HK-2 (cell line): ENCODE data around the gene CCDC47.
A peak's percentile ranks its signal among the peaks of the same experiment; 100 is the strongest.

Experiments
- DNase-seq: peaks from one replicate; pipeline ENCODE4 v3.0.0-alpha.2; 2018; ENCODE audit not compliant: unreplicated experiment

CCDC47 gene

DNA sequence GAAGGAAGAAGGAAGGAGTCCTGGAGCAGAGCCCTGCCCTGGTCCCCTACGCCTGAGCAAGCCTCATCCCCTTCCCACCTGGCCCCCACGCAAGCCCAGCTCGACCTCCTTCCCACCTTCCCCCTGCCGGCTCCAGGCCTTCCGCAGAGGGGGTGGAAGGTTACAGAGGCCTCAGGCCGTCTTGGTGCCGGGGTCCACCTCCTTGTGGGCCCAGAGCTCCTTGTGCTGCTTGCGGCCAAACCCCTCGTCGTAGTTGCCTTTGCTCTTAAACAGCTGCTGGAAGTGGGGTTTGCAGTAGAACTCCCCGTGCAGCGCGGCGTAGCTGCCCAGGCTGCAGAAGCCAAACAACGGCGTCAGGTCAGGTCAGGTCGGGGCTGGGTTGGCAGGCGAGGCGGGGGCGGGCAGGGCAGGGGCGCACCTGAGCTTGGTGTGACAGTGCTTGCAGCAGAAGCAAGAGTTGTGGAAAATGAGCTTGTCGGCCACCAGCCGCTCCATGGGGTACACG lies 75.0 kb downstream of the CCDC47 start:
- no peak for DNase-seq

DNA sequence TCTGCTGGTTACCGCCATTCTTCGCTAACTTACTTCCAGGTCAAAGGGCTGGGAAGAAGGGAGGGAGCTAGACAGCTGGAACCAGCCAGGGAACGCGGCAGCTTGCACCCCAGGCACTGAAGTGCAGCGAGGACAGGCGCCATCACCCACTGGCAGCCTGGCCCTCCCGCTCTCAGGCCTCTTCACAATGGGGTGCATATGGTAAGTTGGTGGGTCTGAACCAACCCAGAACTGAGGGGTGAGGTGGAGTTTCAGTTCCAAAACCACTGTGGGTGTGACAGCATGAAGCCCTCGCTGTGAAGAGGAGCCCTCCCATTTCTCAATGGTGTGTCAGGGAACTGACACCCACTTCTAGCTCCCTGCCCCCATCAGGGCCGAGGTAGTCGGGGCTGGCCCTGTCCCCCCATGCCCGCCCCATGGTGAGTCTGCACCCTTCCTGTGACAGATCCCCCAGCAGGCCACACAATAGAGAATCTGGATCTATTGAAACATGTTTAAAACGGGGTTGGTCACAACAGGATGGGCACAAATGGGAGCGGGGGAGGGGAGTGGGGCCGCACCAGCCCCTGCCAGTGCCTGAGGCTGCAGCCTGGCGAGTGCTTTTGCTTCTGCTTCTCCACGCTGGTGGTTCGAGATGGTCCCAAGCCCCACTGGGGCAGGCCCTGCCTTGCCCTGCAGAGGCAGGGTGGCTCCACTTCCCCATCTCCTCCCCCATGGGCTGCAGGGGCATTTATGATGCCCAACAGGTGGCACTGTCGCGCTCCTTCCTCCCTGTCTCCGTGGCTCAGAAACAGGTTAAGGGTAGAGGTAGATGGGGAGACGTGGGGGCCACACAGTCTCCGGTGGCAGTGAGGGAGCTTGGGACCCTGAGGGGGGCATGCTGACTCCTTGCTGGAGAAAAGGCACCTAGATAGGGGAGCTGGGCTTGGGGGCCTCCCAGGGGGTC lies 75.8 kb downstream of the CCDC47 start:
- peak; percentile 51 for DNase-seq

DNA sequence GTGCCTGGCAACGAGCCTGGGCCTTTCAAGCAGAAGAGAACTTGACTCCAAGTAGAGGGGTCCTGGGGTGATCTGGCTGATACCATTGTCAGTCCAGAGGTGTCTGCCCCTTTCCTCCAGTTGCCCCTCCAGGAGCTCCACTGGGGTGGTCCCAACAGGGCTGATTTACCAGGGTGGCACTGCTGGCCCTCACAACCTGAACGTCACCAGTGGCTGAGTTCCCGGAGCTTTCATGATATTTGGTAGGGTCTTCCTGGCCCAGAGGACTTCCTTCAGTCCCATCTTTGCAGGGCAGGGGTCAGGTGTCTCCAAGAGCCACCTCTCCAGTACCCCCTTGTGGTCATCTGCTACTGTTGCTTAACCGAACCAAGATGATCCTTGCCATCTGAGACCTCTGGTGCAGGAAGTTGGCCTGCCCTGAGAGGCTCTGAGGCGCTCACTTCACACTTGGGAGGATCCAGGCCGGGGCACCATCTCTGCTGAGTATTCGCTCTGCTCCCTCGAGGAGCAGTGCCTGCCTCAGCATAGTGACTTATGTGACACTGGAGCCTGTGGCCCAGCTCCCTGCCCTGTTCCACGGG lies 76.9 kb downstream of the CCDC47 start:
- peak; percentile 37 for DNase-seq

DNA sequence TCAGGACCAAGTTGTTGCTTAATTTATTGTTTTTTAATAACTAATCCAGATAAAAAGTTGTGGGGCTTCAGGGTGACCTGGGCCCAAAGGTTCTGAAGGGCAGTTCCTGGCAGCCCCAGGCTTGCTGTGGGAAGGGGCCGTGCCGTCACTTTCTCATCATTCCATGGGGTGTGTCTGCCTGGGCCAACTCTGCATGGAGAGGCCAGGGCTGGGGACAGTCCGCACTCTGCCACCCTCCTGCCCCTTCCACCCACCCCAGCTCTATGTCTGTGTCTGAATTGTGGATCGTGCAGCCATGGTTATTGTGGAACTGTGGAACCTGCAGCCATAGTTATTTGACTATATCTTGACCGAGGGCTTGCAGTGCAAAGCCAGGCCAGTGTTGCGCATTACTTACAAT lies 77.5 kb downstream of the CCDC47 start:
- no peak for DNase-seq
